Endodermal cell (in vitro differentiated cells): Measurements from ENCODE around the gene KRTAP5-8. TPM values are rescaled to one million over a fixed set of nuclear protein-coding genes. Genes with fewer than 3 reads are reported as not detected.
"Not testable (repeated sequence)": the region's sequence is repeated elsewhere in the genome, so short reads cannot be mapped to it uniquely, and the experiment has no call there.

Experiments
- DNase-seq: peaks from one replicate; pipeline ENCODE4 v3.0.0-alpha.2; 2017
- H3K27ac ChIP-seq: 2 replicates; pipeline ENCODE4 v1.5.1; 2013; ENCODE audit warnings: mild to moderate bottlenecking, low read depth, low read length, moderate library complexity
- H3K27me3 ChIP-seq: 2 replicates; pipeline ENCODE4 v1.6.1; 2013; ENCODE audit warnings: mild to moderate bottlenecking, low read length, moderate library complexity; ENCODE audit not compliant: insufficient read depth, control insufficient read depth, poor library complexity, severe bottlenecking
- H3K36me3 ChIP-seq: 2 replicates; pipeline ENCODE4 v1.7.0; 2013; ENCODE audit warnings: mild to moderate bottlenecking, low read length, moderate library complexity; ENCODE audit not compliant: control insufficient read depth, insufficient read depth
- H3K4me1 ChIP-seq: one replicate; pipeline ENCODE4 v1.7.0; 2013; ENCODE audit warnings: low read length; ENCODE audit not compliant: control insufficient read depth, insufficient read depth
- H3K4me3 ChIP-seq: 2 replicates; pipeline ENCODE4 v1.5.1; 2013; ENCODE audit warnings: mild to moderate bottlenecking, low read length, moderate library complexity
- H3K9ac ChIP-seq: 2 replicates; pipeline ENCODE4 v1.6.1; 2013; ENCODE audit warnings: mild to moderate bottlenecking, low read length, moderate library complexity; ENCODE audit not compliant: poor library complexity, severe bottlenecking; ENCODE audit errors: extremely low read depth
- H3K9me3 ChIP-seq: 2 replicates; pipeline ENCODE4 v1.6.1; 2013; ENCODE audit warnings: mild to moderate bottlenecking, low read length, moderate library complexity; ENCODE audit not compliant: control insufficient read depth
- H3K27ac Mint-ChIP-seq: 2 replicates; pipeline ENCODE4 v1.8.0; 2020; ENCODE audit warnings: mixed read lengths
- H3K27me3 Mint-ChIP-seq: 2 replicates; pipeline ENCODE4 v1.8.0; 2021; ENCODE audit warnings: mild to moderate bottlenecking, mixed read lengths; ENCODE audit not compliant: insufficient read depth
- H3K36me3 Mint-ChIP-seq: 2 replicates; pipeline ENCODE4 v1.8.0; 2020; ENCODE audit warnings: low read depth, mixed read lengths
- H3K4me1 Mint-ChIP-seq: 2 replicates; pipeline ENCODE4 v1.8.0; 2020; ENCODE audit warnings: mixed read lengths
- H3K4me3 Mint-ChIP-seq: 2 replicates; pipeline ENCODE4 v1.8.0; 2020; ENCODE audit warnings: mild to moderate bottlenecking, moderate library complexity, mixed read lengths
- H3K9me3 Mint-ChIP-seq: 2 replicates; pipeline ENCODE4 v1.8.0; 2020; ENCODE audit warnings: mild to moderate bottlenecking, mixed read lengths
- CTCF ChIP-seq: fragments of 200-600 bp; sonication (generic); conservative IDR thresholded peaks from 2 replicates; pipeline ENCODE4 v1.5.0; 2021; ENCODE audit warnings: antibody characterized with exemption, mild to moderate bottlenecking
- WGBS, 2 experiments: methylation state at CpG; one replicate each; pipeline versions ENCODE4 v1.1.5 to v1.1.7; 2013; ENCODE audit warnings: missing lambda C conversion rate in 2 of 2, mixed read lengths in 1 of 2; ENCODE audit not compliant: insufficient coverage in 1 of 2, insufficient read length in 1 of 2; 5-methylcytosine and 5-hydroxymethylcytosine counted together
- total RNA-seq, 2 donors: library from RNA; stranded (reverse); fragmentation: NEBNext Ultra II Directional in 1 of 2; extraction: Animal tissue kit (Norgen Biotek cat#: 25700) in 1 of 2; gene quantifications; 2 replicates in 1 of 2; 3 replicates in 1 of 2; pipeline ENCODE4 v1.2.1, GENCODE V29; 2021

KRTAP5-8 gene
- total RNA-seq, 2 donors from 2014 or later = not detected

- H3K4me1 Mint-ChIP-seq = peaks cover 29% of the 10 kb centered on the region
- Histone ChIP-seq H3K9me3 (peaks cover 13% of the 10 kb centered on the region), H3K27ac (no peak overlapping the region), H3K4me3 (no peak overlapping the region), H3K4me1 (peaks cover 6% of the 10 kb centered on the region), H3K27me3 (no peaks in the 10 kb centered on the region), H3K36me3 (no peaks in the 10 kb centered on the region), H3K9ac (no peak overlapping the region)
- no peak for TF ChIP-seq CTCF
- 84 to 90% methylated on average over 4 to 11 of the region's 11 CpGs for WGBS, 2 experiments
- H3K36me3 Mint-ChIP-seq = peaks cover 5% of the 10 kb centered on the region
- H3K4me3 Mint-ChIP-seq = no peak overlapping the region
- no peak for DNase-seq
- H3K27ac Mint-ChIP-seq = no peak overlapping the region
- peaks cover 21% of the 10 kb centered on the region for H3K9me3 Mint-ChIP-seq
- peaks cover 2% of the 10 kb centered on the region for H3K27me3 Mint-ChIP-seq
These were observed 1.2 kb downstream of the KRTAP5-8 start for GRCh38 chr11:71539017-71539416.

GRCh38 chr11:71539971-71540370 lies 2.1 kb downstream of the KRTAP5-8 start:
- not testable (repeated sequence) for H3K9ac ChIP-seq, H3K27me3 Mint-ChIP-seq, H3K4me1 ChIP-seq, H3K36me3 Mint-ChIP-seq, H3K36me3 ChIP-seq, H3K4me3 Mint-ChIP-seq, H3K27ac Mint-ChIP-seq, H3K27ac ChIP-seq, H3K4me3 ChIP-seq, H3K27me3 ChIP-seq, DNase-seq
- WGBS, 2 experiments = 93 to 95% methylated on average over 6 to 11 of the region's 11 CpGs
- H3K9me3 ChIP-seq = peaks cover 13% of the 10 kb centered on the region
- Mint-ChIP-seq H3K9me3 (peaks cover 21% of the 10 kb centered on the region), H3K4me1 (peaks cover 34% of the 10 kb centered on the region)

- H3K9me3 Mint-ChIP-seq = peaks cover 24% of the 10 kb centered on the region
- peaks cover 35% of the 10 kb centered on the region for H3K4me1 Mint-ChIP-seq
- not testable (repeated sequence) for H3K27me3 ChIP-seq, H3K27ac Mint-ChIP-seq, H3K4me3 Mint-ChIP-seq, H3K36me3 ChIP-seq, H3K36me3 Mint-ChIP-seq, H3K27ac ChIP-seq, H3K9ac ChIP-seq, H3K27me3 Mint-ChIP-seq, H3K4me3 ChIP-seq, DNase-seq
- peaks cover 17% of the 10 kb centered on the region for H3K4me1 ChIP-seq
- peaks cover 14% of the 10 kb centered on the region for H3K9me3 ChIP-seq
- 84 to 98% methylated on average over 6 to 9 of the region's 9 CpGs for WGBS, 2 experiments
These were observed 2.9 kb downstream of the KRTAP5-8 start for GRCh38 chr11:71540521-71541304.

GRCh38 chr11:71542382-71542781 lies 4.6 kb downstream of the KRTAP5-8 start:
- H3K4me3 Mint-ChIP-seq = no peak overlapping the region
- WGBS, 2 experiments = 89 to 98% methylated on average over 4 to 7 of the region's 7 CpGs
- H3K27ac Mint-ChIP-seq = no peak overlapping the region
- peaks cover 35% of the 10 kb centered on the region for H3K4me1 Mint-ChIP-seq
- Histone ChIP-seq H3K4me1 (peaks cover 19% of the 10 kb centered on the region), H3K4me3 (no peak overlapping the region), H3K9me3 (peaks cover 24% of the 10 kb centered on the region), H3K9ac (no peak overlapping the region), H3K27ac (no peak overlapping the region), H3K27me3 (no peaks in the 10 kb centered on the region), H3K36me3 (no peaks in the 10 kb centered on the region)
- DNase-seq = no peak
- peaks cover 2% of the 10 kb centered on the region for H3K27me3 Mint-ChIP-seq
- no peak for TF ChIP-seq CTCF
- H3K36me3 Mint-ChIP-seq = peaks cover 10% of the 10 kb centered on the region
- peaks cover 36% of the 10 kb centered on the region for H3K9me3 Mint-ChIP-seq
